HCT116 (cell line): Measurements from ENCODE around the gene MMS19. TPM values are rescaled to one million over a fixed set of nuclear protein-coding genes. Genes with fewer than 3 reads are reported as not detected.

Experiments used
- ATAC-seq: fragments of 200-7000 bp; cut with Tn5 transposase; 2 replicates; pipeline ENCODE4 v1.9.1; 2020; ENCODE audit warnings: mild to moderate bottlenecking, moderate library complexity
- BruUV-seq: library from RNA; stranded (reverse); fragments of 400-500 nt; replicated peaks from 2 replicates; lab custom pipeline; 2021; lab: Mats Ljungman, UMichigan
- CTCF ChIA-PET: fragments of 300-600 bp; sonication (Branson Sonifier 250); formaldehyde crosslinking; loops from one replicate; lab custom pipeline; 2021; ENCODE audit warnings: antibody characterized with exemption; lab: Charles Lee
- POLR2A ChIA-PET: fragments of 300-600, 350-600 bp; sonication (Branson Sonifier 250); formaldehyde crosslinking; loops from one replicate; lab custom pipeline; 2021; ENCODE audit warnings: antibody characterized with exemption; lab: Charles Lee
- RAD21 ChIA-PET, 2 experiments: fragments of 300-600 bp; sonication (Branson Sonifier 250); formaldehyde crosslinking; loops; one replicate each; lab custom pipeline; 2023; ENCODE audit warnings: low total read pairs in 2 of 2; ENCODE audit not compliant: uncharacterized antibody in 2 of 2, unreplicated experiment in 2 of 2, low non-redundant PET in 1 of 2; lab: Charles Lee
- DNase-seq: peaks from one replicate; pipeline ENCODE4 v3.0.0-alpha.2; 2010; ENCODE audit warnings: low read depth, low spot score
- H2AFZ ChIP-seq: fragments of 200-600 bp; shearing (Covaris generic), sonication (generic); 2 replicates; pipeline ENCODE4 v1.6.1; 2017; ENCODE audit warnings: low read depth, mixed run types, mixed read lengths, antibody characterized with exemption, low read length; ENCODE audit not compliant: poor library complexity, severe bottlenecking
- H3K27ac ChIP-seq: 2 replicates; pipeline ENCODE4 v1.5.1; 2012; ENCODE audit warnings: low read depth, low read length
- H3K27me3 ChIP-seq: fragments of 200-600 bp; sonication (generic); 2 replicates; pipeline ENCODE4 v1.6.1; 2016; ENCODE audit warnings: mixed run types, low read length, mixed read lengths; ENCODE audit not compliant: insufficient read depth
- H3K36me3 ChIP-seq, 2 experiments: fragments of 200-500 bp in 1 of 2; fragments of 200-600 bp in 1 of 2; sonication (Bioruptor generic) in 1 of 2; sonication (generic) in 1 of 2; 2 replicates each; pipeline versions ENCODE4 v1.5.1 to v1.6.1; 2014 to 2016; ENCODE audit warnings: low read length in 2 of 2, inconsistent platforms in 1 of 2, mixed read lengths in 1 of 2, mixed run types in 1 of 2; ENCODE audit not compliant: insufficient read depth in 2 of 2, control insufficient read depth in 1 of 2
- H3K4me1 ChIP-seq, 2 experiments: fragments of 200-600 bp in 1 of 2; sonication (generic) in 1 of 2; 2 replicates each; pipeline versions ENCODE4 v1.5.1 to v1.6.1; 2012 to 2017; ENCODE audit warnings: low read length in 2 of 2, inconsistent platforms in 1 of 2, mild to moderate bottlenecking in 1 of 2, mixed read lengths in 1 of 2, mixed run types in 1 of 2, moderate library complexity in 1 of 2; ENCODE audit not compliant: insufficient read depth in 2 of 2, control insufficient read depth in 1 of 2
- H3K4me2 ChIP-seq: fragments of 200-600 bp; sonication (generic); 2 replicates; pipeline ENCODE4 v1.6.1; 2017; ENCODE audit warnings: mixed run types, low read length, mixed read lengths
- H3K4me3 ChIP-seq, 2 experiments: fragments of 200-600 bp in 1 of 2; sonication (generic) in 1 of 2; replicated peaks in 1 of 2; 2 replicates each; pipeline ENCODE4 v1.5.1; 2011 to 2016; ENCODE audit warnings: low read length in 2 of 2, control low read depth in 1 of 2, low read depth in 1 of 2, mild to moderate bottlenecking in 1 of 2, mixed read lengths in 1 of 2, mixed run types in 1 of 2
- H3K79me2 ChIP-seq: fragments of 200-600 bp; sonication (generic); 2 replicates; pipeline ENCODE4 v1.6.1; 2017; ENCODE audit warnings: mild to moderate bottlenecking, mixed run types, low read length, moderate library complexity, mixed read lengths; ENCODE audit not compliant: insufficient read depth
- H3K9ac ChIP-seq: fragments of 200-600 bp; sonication (generic); 2 replicates; pipeline ENCODE4 v1.6.1; 2016; ENCODE audit warnings: low read length, mixed read lengths
- H3K9me2 ChIP-seq: fragments of 200-600 bp; sonication (generic), shearing (Covaris generic); 2 replicates; pipeline ENCODE4 v1.6.1; 2017; ENCODE audit warnings: mixed run types, mild to moderate bottlenecking, moderate library complexity; ENCODE audit not compliant: insufficient read depth
- H3K9me3 ChIP-seq, 2 experiments: fragments of 200-500 bp in 1 of 2; fragments of 200-600 bp in 1 of 2; sonication (Bioruptor generic) in 1 of 2; sonication (generic) in 1 of 2; 2 replicates each; pipeline ENCODE4 v1.6.1; 2014 to 2017; ENCODE audit warnings: low read length in 2 of 2, mixed read lengths in 2 of 2, inconsistent platforms in 1 of 2, low read depth in 1 of 2, mild to moderate bottlenecking in 1 of 2, mixed run types in 1 of 2, moderate library complexity in 1 of 2; ENCODE audit not compliant: control insufficient read depth in 1 of 2, insufficient read depth in 1 of 2
- H4K20me1 ChIP-seq: fragments of 200-600 bp; sonication (generic), shearing (Covaris generic); 2 replicates; pipeline ENCODE4 v1.6.1; 2017; ENCODE audit warnings: mixed run types, mild to moderate bottlenecking, moderate library complexity; ENCODE audit not compliant: insufficient read depth
- CBX3 ChIP-seq: IDR thresholded peaks from 2 replicates; pipeline ENCODE4 v1.6.1; 2012; ENCODE audit warnings: low read depth
- CEBPB ChIP-seq: IDR thresholded peaks from 2 replicates; pipeline ENCODE4 v1.6.1; 2012; ENCODE audit warnings: low read depth
- CTCF ChIP-seq, 3 experiments: fragments of 200-600 bp in 1 of 3; sonication (generic) in 1 of 3; IDR thresholded peaks in 2 of 3; conservative IDR thresholded peaks in 1 of 3; 2 replicates each; pipeline ENCODE4 v1.5.1; 2012 to 2017; ENCODE audit warnings: low read depth in 2 of 3, low read length in 2 of 3, antibody characterized with exemption in 1 of 3, borderline replicate concordance in 1 of 3, control low read depth in 1 of 3, mild to moderate bottlenecking in 1 of 3, mixed read lengths in 1 of 3, mixed run types in 1 of 3, moderate library complexity in 1 of 3; ENCODE audit not compliant: insufficient read depth in 1 of 3
- ELF1 ChIP-seq: IDR thresholded peaks from 2 replicates; pipeline ENCODE4 v1.6.1; 2012; ENCODE audit warnings: low read depth, borderline replicate concordance
- EZH2 ChIP-seq: fragments of 200-600 bp; sonication (generic); IDR thresholded peaks from 2 replicates; pipeline ENCODE4 v1.6.1; 2017; ENCODE audit warnings: antibody characterized with exemption, mixed run types
- FOSL1 ChIP-seq: IDR thresholded peaks from 2 replicates; pipeline ENCODE4 v1.6.1; 2012; ENCODE audit warnings: low read depth
- JUND ChIP-seq: IDR thresholded peaks from 2 replicates; pipeline ENCODE4 v1.6.1; 2012
- POLR2AphosphoS5 ChIP-seq: IDR thresholded peaks from 2 replicates; pipeline ENCODE4 v1.6.1; 2011; ENCODE audit warnings: mild to moderate bottlenecking, low read depth, low read length, moderate library complexity
- SP1 ChIP-seq: IDR thresholded peaks from 2 replicates; pipeline ENCODE4 v1.6.1; 2012; ENCODE audit warnings: low read depth
- TCF7L2 ChIP-seq: IDR thresholded peaks from 2 replicates; pipeline ENCODE4 v1.7.0; 2011; ENCODE audit warnings: borderline replicate concordance, inconsistent platforms; ENCODE audit not compliant: insufficient read depth, insufficient read length; ENCODE audit errors: extremely low read depth
- ZNF274 ChIP-seq: fragments of 200-500 bp; sonication (Bioruptor generic); IDR thresholded peaks from 2 replicates; pipeline ENCODE4 v1.6.1; 2014; ENCODE audit warnings: mild to moderate bottlenecking, low read depth, low read length, inconsistent platforms
- intact Hi-C: fragments of 100-400 bp; cut with micrococcal nuclease; formaldehyde crosslinking; loops from 2 replicates; pipeline ENCODE4 v1.10.0; 2022
- total RNA-seq: library from RNA; stranded (reverse); gene quantifications from one replicate; pipeline ENCODE4 v1.2.1, GENCODE V29; 2021; ENCODE audit not compliant: unreplicated experiment
- TF ChIP-seq, protein P1 (sequence below): IDR thresholded peaks from 2 replicates; pipeline ENCODE4 v1.6.1; 2012
- TF ChIP-seq, protein P2 (sequence below): IDR thresholded peaks from 2 replicates; pipeline ENCODE4 v1.6.1; 2012; ENCODE audit warnings: low read depth

MMS19 gene
- total RNA-seq, 1 experiment from 2014 or later = 101 TPM

- H4K20me1 ChIP-seq = no peaks in the 10 kb centered on the region
- DNase-seq = no peak
- peak; percentile 74 for ATAC-seq
- H3K4me1 ChIP-seq = peaks cover 16 to 39% of the 10 kb centered on the region in 2 experiments
- H3K9me2 ChIP-seq = no peaks in the 10 kb centered on the region
- H3K27ac ChIP-seq = peak overlapping the region; percentile 4; the same call in 1 of the 2 replicates
- intact Hi-C loops = no loop called here
- ChIA-PET CTCF (no interaction called here), POLR2A (no interaction called here), RAD21 (no interaction called here)
- H3K4me2 ChIP-seq = peak overlapping the region; percentile 70
- no peak overlapping the region for H2AFZ ChIP-seq
- H3K36me3 ChIP-seq = no peaks in the 10 kb centered on the region
- no TSS peak for BruUV-seq
- H3K9me3 ChIP-seq = no peaks in the 10 kb centered on the region
- peak overlapping the region in 1 of 2 experiments; percentile 35; a peak in 2 of 4 replicates for H3K4me3 ChIP-seq
- no peaks in the 10 kb centered on the region for H3K27me3 ChIP-seq
- peak overlapping the region; percentile 16 for H3K9ac ChIP-seq
- TF ChIP-seq CTCF (IDR thresholded peaks at IDR 0.05 in 2 of 3, conservative IDR thresholded peaks at IDR 0.05 in 1 of 3; ENCODE audit: borderline replicate concordance in 1 of 3, insufficient read depth in 1 of 3, low read depth in 2 of 3, low read length in 2 of 3) (0 out of 6 replicates have a peak, but pooled peaks of 1 of the 3 experiments have one; percentile 12), ELF1 (no peak)
- TF ChIP-seq, all 23 proteins: peak for 1
- H3K79me2 ChIP-seq = no peaks in the 10 kb centered on the region
These were observed 33.3 kb upstream of the MMS19 start for GRCh38 chr10:97531401-97531986.

GRCh38 chr10:97529685-97530465 is 31.7 kb upstream of the MMS19 start:
- Histone ChIP-seq H3K9ac (no peak overlapping the region), H3K4me3 (no peak overlapping the region), H3K79me2 (no peaks in the 10 kb centered on the region), H3K27me3 (no peaks in the 10 kb centered on the region), H3K36me3 (no peaks in the 10 kb centered on the region), H3K27ac (no peak overlapping the region), H3K9me2 (no peaks in the 10 kb centered on the region), H4K20me1 (no peaks in the 10 kb centered on the region), H2AFZ (no peak overlapping the region), H3K4me2 (no peak overlapping the region), H3K9me3 (no peaks in the 10 kb centered on the region), H3K4me1 (peaks cover 16 to 37% of the 10 kb centered on the region in 2 experiments)
- RAD21 ChIA-PET = no interaction called here
- ATAC-seq = no peak
- DNase-seq = no peak
- intact Hi-C loops = no loop called here
- POLR2A ChIA-PET = no interaction called here
- CTCF ChIA-PET = interaction anchor here (0.8 kb wide), 1 partner anchor 12 kb away, joined by 3 read pairs; no protein-coding TSS in a partner anchor
- BruUV-seq = no TSS peak
- TF ChIP-seq CBX3 (no peak), CEBPB (no peak), EZH2 (no peak), TCF7L2 (no peak), SP1 (no peak), ZNF274 (no peak), JUND (no peak), POLR2AphosphoS5 (no peak), FOSL1 (no peak)
- TF ChIP-seq, protein P1, sequence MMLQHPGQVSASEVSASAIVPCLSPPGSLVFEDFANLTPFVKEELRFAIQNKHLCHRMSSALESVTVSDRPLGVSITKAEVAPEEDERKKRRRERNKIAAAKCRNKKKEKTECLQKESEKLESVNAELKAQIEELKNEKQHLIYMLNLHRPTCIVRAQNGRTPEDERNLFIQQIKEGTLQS = no peak
- TF ChIP-seq, protein P2, sequence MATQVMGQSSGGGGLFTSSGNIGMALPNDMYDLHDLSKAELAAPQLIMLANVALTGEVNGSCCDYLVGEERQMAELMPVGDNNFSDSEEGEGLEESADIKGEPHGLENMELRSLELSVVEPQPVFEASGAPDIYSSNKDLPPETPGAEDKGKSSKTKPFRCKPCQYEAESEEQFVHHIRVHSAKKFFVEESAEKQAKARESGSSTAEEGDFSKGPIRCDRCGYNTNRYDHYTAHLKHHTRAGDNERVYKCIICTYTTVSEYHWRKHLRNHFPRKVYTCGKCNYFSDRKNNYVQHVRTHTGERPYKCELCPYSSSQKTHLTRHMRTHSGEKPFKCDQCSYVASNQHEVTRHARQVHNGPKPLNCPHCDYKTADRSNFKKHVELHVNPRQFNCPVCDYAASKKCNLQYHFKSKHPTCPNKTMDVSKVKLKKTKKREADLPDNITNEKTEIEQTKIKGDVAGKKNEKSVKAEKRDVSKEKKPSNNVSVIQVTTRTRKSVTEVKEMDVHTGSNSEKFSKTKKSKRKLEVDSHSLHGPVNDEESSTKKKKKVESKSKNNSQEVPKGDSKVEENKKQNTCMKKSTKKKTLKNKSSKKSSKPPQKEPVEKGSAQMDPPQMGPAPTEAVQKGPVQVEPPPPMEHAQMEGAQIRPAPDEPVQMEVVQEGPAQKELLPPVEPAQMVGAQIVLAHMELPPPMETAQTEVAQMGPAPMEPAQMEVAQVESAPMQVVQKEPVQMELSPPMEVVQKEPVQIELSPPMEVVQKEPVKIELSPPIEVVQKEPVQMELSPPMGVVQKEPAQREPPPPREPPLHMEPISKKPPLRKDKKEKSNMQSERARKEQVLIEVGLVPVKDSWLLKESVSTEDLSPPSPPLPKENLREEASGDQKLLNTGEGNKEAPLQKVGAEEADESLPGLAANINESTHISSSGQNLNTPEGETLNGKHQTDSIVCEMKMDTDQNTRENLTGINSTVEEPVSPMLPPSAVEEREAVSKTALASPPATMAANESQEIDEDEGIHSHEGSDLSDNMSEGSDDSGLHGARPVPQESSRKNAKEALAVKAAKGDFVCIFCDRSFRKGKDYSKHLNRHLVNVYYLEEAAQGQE = no peak
